A549 (cell line): ENCODE measurements around the gene EML4.

ENCODE experiments used
- CTCF ChIP-seq: fragments of >200 bp; sonication (Bioruptor Twin); formaldehyde crosslinking; IDR thresholded peaks from 3 replicates; pipeline ENCODE4 v1.5.1; 2016
- GATA3 ChIP-seq: IDR thresholded peaks from 2 replicates; pipeline ENCODE4 v1.6.1; 2012; ENCODE audit warnings: borderline replicate concordance
- HDAC2 ChIP-seq: fragments of 200-600 bp; sonication (generic); IDR thresholded peaks from 2 replicates; pipeline ENCODE4 v1.6.1; 2016
- NPAS2 ChIP-seq: fragments of 250-450 bp; sonication (Bioruptor Pico); IDR thresholded peaks from 2 replicates; pipeline ENCODE4 v1.8.0; 2022; ENCODE audit warnings: mild to moderate bottlenecking, moderate library complexity, borderline replicate concordance
- RFX5 ChIP-seq: fragments of 450-650 bp; IDR thresholded peaks from 2 replicates; pipeline ENCODE4 v1.7.1; 2014; ENCODE audit warnings: antibody characterized with exemption, mild to moderate bottlenecking, moderate library complexity
- ZC3H11A ChIP-seq: fragments of 450-650 bp; IDR thresholded peaks from 2 replicates; pipeline ENCODE4 v1.6.1; 2014; ENCODE audit warnings: antibody characterized with exemption, mild to moderate bottlenecking

GRCh38 chr2:42249887-42250286 lies 80.7 kb downstream of the EML4 start:
- TF ChIP-seq CTCF (no peak), NPAS2 (CRISPR knock-in tag) (no peak), GATA3 (no peak), ZC3H11A (no peak), RFX5 (no peak), HDAC2 (no peak)
